DMS114 treated with DMSO at 0.1 percent for 48 hours (cell line): ENCODE data around the gene SLC44A1.

Source experiments
- DNase-seq: peaks from one replicate; lab custom pipeline; 2025; ENCODE audit not compliant: unreplicated experiment; lab: John Stamatoyannopoulos, UW

Gene SLC44A1

GRCh38 chr9:105385381-105385985 lies 141.0 kb downstream of the SLC44A1 start:
- no peak for DNase-seq

GRCh38 chr9:105389796-105390195 lies 145.3 kb downstream of the SLC44A1 start:
- no peak for DNase-seq

- DNase-seq = no peak
Observed at GRCh38 chr9:105390871-105391270, 146.4 kb downstream of the SLC44A1 start.

- DNase-seq = no peak
Observed at GRCh38 chr9:105391288-105391687, 146.8 kb downstream of the SLC44A1 start.

GRCh38 chr9:105392531-105392930 lies 148.1 kb downstream of the SLC44A1 start:
- DNase-seq = no peak

GRCh38 chr9:105393576-105394344 lies 149.3 kb downstream of the SLC44A1 start:
- DNase-seq = no peak

- no peak for DNase-seq
Observed at GRCh38 chr9:105396441-105396840, 152.0 kb downstream of the SLC44A1 start.

- no peak for DNase-seq
Observed at GRCh38 chr9:105396901-105397300, 152.4 kb downstream of the SLC44A1 start.

GRCh38 chr9:105399117-105399516 lies 154.7 kb downstream of the SLC44A1 start:
- DNase-seq = no peak

GRCh38 chr9:105401651-105402050 lies 157.2 kb downstream of the SLC44A1 start:
- DNase-seq = no peak

- DNase-seq = no peak
Observed at GRCh38 chr9:105403552-105404248, 159.2 kb downstream of the SLC44A1 start.

- no peak for DNase-seq
Observed at GRCh38 chr9:105405514-105406131, 161.2 kb downstream of the SLC44A1 start.

GRCh38 chr9:105406369-105406768 lies 161.9 kb downstream of the SLC44A1 start:
- no peak for DNase-seq

GRCh38 chr9:105413525-105413924 lies 169.1 kb downstream of the SLC44A1 start:
- peak; percentile 1 for DNase-seq

- DNase-seq = peak; percentile 34
Observed at GRCh38 chr9:105414947-105415661, 170.7 kb downstream of the SLC44A1 start.

GRCh38 chr9:105415662-105415980 lies 171.2 kb downstream of the SLC44A1 start:
- DNase-seq = no peak

GRCh38 chr9:105416840-105417239 lies 172.4 kb downstream of the SLC44A1 start:
- DNase-seq = no peak

GRCh38 chr9:105418588-105419500 lies 174.4 kb downstream of the SLC44A1 start:
- DNase-seq = no peak

GRCh38 chr9:105419816-105420597 lies 175.6 kb downstream of the SLC44A1 start:
- no peak for DNase-seq
